Central memory CD4-positive, alpha-beta T cell (primary cell): ENCODE results near the gene GIPC1.
"Not testable (repeated sequence)": the region's sequence is repeated elsewhere in the genome, so short reads cannot be mapped to it uniquely, and the experiment has no call there.

Experiments used
- DNase-seq: peaks from one replicate; pipeline ENCODE4 v3.0.0; 2022

GIPC1 gene

DNA sequence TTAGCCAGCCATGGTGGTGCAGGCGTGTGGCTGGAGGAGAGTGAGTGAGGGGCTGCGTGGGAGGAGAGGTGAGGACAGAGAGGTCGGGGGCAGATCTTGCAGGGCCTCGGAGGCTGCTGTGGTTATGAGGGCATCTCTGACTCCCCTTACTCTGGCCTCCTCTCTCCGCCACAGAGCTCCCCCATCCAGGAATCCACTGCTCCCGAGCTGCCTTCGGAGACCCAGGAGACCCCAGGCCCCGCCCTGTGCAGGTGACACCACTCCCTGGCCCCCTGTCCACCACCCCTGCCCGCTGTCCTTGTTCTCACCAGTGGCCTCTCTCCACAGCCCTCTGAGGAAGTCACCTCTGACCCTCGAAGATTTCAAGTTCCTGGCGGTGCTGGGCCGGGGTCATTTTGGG, 28.5 kb downstream of the GIPC1 start:
- no peak for DNase-seq

DNA sequence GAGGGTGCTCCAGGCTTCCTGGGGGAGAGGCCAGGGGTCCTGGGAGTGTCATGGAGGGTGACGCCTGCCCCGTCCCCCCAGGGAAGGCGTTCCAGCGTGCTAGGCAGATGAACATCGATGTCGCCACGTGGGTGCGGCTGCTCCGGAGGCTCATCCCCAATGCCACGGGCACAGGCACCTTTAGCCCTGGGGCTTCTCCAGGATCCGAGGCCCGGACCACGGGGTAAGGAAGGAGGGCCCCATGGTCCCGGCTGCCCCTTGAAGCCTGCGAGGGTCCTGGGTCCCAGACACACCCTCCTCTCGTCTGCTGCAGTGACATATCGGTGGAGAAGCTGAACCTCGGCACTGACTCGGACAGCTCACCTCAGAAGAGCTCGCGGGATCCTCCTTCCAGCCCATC, 32.2 kb downstream of the GIPC1 start:
- no peak for DNase-seq

DNA sequence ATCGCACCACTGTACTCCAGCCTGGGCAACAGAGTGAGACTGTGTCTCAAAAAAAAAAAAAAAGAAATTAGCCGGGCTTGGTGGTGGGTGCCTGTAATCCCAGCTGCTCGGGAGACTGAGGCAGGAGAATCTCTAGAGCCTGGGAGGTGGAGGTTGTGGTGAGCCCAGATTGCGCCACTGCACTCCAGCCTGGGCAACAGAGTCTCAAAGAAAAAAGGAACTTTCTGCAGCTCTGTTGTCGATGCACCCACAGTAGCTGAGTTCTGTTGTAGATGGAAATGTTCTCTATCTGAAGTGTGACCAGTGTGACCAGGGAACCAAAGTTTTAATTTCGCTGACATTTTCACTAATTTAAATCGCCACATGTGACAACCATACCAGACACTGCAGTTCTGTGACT, 33.5 kb downstream of the GIPC1 start:
- not testable (repeated sequence) for DNase-seq

DNA sequence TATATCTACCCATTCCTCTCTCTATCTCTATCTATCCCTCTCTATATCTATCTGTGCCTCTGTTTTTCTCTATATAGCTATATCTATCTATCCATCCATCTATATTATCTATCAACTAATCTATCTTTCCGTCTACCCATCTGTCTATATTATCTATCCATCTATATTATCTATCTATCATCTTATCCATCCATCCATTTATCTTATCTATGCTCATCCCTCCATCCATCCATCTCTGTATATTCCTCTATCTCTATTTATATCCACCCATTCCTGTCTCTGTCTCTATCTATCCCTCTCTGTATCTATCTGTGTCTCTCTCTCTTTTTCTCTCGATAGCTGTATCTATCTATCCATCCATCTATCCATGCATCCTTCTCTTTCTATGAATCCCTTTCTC, 35.0 kb downstream of the GIPC1 start:
- no peak for DNase-seq

DNA sequence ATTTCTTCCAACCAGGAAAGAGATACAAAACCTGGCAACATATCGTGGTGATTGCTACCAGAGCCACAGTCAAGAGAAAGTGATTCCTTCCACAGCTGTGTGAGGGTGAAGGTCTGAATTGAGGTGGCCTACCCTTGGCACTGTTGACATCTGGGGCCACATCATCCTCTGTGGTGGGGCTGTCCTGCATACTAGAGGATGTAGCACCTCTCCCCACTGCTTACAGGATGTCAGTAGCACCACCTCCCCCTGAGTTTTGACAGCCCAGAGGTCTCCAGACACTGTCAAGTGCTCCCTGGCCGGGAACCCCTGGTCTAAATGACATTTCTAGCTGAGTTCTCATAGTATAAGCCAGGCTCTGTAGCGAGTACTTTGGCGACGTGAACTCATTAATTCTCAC, 36.2 kb downstream of the GIPC1 start:
- DNase-seq = no peak

DNA sequence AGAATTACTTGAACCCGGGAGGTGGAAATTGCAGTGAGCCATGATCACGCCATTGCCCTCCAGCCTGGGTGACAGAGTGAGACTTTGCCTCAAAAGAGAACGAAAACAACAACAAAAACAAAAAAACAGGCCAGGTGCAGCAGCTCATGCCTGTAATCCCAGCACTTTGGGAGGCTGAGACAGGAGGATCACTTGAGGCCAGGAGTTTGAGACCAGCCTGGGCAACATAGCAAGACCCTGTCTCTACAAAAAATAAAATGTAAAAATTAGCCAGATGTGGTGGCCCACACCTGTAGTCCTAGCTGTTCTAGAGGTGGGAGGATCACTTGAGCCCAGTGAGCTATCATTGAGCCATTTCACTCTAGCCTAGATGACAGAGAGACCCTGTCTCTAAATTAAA, 43.6 kb downstream of the GIPC1 start:
- not testable (repeated sequence) for DNase-seq

DNA sequence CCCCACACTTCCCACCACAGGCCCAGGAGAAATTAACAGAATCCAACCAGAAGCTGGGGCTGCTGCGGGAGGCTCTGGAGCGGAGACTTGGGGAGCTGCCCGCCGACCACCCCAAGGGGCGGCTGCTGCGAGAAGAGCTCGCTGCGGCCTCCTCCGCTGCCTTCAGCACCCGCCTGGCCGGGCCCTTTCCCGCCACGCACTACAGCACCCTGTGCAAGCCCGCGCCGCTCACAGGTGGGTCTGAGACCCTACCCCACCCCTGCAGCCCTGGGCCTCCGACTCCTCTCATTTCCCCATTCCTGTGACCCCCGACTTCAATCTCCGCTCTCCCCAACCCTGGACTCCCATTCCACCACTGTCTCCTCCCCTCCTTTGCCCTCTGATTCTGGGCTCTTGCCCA, 45.1 kb downstream of the GIPC1 start:
- DNase-seq = no peak

DNA sequence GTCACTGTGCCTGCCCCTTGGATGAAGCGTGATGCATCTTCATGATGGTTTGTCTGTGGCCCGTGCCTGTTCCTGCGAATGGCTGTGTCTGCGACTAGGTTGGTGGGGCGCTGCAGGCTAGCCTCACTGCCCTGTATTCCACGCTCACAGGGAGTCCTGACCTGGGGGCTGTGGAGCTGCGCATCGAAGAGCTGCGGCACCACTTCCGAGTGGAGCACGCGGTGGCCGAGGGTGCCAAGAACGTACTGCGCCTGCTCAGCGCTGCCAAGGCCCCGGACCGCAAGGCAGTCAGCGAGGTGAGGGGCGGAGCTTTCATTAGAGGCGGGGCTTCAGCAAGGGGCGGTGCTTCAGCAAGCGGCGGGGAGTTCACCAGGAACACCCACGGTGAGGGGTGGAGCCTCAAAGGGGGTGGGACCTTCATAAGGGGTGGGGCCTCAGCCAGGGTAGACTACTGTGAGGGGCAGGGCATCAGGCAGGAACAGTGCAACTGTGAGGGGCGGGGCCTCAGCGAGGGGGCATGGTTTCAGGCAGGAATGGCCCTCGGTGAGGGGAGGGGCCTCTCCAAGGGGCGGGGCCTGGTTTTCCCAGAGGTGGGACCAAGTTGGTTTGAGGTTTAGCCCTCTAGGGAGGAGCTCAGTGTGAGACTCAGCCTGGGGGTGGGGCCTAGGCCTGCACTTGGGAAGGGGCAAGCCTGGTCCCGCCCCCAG, 45.6 kb downstream of the GIPC1 start:
- DNase-seq = peak; percentile 49

DNA sequence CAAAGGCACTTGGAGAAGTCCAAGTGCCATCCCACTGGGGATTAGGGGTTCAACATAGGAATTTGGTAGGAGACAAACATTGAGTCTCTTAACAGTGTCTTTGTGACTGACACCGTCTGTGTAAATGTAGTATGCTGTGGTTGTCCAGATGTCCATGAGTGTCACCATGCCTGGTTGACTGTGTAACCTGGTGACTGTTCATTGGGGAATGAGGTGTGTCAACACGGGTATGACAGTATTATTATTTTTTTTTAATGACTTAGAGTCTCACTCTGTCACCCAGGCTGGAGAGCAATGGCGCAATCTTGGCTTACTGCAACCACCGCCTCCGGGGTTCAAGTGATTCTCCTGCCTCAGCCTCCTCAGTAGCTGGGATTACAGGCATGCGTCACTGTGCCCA, 46.6 kb downstream of the GIPC1 start:
- DNase-seq = no peak

DNA sequence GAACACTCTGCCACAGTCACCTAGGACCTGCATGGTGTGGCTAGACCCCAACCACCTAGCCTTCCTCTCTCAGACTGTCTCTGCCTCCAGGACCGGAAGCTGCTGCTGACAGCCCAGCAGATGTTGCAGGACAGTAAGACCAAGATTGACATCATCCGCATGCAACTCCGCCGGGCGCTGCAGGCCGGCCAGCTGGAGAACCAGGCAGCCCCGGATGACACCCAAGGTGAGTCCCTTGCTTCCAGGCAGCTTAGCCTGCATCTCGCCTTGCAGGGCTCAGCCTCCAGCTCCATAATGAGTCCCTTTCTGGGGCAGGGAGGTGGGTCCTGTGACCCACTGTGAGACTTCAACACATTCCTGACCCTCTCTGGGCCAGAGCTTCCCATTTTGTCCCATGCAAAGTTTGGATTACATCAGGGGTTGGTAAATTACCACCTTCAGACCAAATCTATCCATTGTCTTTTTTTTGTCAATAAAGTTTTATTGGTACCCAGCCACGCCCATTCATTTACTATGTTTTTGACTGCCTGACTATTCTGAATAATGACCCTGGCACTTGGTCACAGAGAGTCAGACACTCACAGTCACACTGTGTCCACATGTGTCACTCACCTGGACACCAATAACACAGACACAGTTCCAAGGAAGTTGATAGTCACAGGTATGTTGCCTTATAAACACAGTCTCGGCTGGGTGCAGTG, 49.4 kb downstream of the GIPC1 start:
- DNase-seq = no peak

DNA sequence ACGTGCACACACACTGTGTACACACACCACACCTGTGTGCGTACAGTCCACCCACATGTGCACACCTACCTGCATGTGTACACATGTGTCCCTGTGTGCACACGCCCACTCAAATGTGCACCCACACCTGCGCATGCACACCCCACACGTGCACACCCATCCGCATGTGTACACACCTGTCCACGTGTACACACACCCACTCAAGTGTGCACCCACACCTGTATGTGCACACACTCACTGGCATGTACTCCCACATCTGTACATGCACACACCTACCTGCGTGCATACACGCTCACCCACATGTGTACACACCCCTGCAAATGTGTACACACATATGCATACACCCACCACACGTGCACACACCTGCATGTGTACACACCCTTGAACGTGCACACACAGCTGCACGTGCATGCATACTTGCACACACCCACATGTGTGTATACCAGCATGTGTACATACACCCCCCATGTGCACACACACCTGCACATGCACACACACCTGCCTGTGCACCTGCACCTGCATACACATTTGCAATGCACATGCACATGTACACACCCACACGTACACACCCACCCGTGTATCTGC, 52.2 kb downstream of the GIPC1 start:
- no peak for DNase-seq

DNA sequence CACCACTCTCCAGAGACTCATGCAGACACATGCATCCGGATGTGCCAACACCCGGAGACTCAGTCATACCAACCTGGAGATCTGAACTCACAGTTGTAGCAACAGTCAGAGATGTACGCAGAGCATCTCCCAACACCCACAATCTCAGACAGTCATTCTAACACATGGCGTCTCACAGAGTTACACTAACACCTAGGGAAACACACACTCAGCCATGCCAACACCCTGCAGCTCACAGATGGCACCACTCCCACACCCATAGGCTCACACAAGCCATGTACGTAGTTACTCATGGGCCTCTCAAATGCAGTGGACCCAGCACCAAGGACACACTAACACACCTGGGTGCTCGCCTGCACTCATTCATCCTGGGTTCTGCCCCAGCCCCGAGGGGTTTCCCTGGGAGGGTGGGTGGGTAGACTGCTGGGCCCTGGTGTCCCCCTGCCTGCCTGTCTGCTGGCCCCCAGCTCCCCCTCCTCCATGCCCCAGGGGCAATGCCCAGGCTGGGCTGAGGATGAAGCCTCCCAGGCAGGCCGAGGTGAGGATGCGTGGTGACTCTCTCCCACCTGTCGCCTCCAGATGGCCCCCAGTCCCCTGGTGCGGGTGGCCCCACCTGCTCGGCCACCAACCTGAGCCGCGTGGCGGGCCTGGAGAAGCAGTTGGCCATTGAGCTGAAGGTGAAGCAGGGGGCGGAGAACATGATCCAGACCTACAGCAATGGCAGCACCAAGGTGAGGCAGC, 52.9 kb downstream of the GIPC1 start:
- DNase-seq = no peak

DNA sequence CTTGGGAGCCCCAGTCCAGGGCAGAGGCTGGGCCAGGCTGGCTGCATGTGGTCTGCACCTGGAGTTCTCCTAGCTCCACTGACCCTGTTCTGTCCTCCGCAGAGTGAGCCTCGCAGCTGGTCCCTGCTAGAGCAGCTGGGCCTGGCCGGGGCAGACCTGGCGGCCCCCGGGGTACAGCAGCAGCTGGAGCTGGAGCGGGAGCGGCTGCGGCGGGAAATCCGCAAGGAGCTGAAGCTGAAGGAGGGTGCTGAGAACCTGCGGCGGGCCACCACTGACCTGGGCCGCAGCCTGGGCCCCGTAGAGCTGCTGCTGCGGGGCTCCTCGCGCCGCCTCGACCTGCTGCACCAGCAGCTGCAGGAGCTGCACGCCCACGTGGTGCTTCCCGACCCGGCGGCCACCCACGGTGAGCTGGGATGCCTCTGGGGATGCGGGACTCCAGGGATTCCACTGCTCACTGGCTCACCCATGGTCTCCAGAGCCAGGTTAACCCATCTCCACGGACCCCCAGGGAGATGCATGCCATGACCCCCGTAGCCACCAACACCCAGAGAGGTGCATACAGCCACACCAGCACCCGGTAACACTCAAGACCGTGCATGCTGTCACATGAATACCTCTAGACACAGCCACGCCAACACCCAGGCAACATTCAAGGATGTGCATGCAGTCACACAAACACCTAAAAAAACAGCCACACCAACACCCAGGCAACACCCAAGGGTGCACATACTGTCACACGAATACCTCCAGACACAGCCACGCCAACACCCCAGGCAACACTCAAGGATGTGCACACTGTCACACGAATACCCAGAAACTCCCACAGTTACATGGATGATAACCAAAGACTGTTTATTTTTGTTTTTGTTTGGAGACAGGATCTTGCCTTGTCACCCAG, 54.6 kb downstream of the GIPC1 start:
- DNase-seq = no peak

DNA sequence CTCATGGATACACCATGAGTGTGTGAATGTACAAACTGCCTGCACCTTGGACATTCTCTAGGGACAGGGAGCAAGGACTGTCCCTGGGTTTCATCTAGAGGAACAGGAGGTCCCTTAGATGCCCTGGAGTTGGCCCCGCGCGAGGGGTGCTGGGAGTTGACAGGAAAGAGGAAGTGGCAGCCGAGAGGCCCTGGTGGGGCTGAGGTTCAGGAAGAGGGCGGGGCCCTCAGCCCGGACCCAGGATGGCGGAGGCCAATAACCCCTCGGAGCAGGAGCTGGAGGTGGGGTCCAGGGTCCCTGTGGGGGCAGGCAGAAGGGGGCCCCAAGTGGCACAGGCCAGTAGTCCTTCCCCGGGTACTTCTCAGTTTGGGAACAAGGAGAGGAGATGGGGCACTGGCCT, 55.9 kb downstream of the GIPC1 start:
- DNase-seq = peak; percentile 75

DNA sequence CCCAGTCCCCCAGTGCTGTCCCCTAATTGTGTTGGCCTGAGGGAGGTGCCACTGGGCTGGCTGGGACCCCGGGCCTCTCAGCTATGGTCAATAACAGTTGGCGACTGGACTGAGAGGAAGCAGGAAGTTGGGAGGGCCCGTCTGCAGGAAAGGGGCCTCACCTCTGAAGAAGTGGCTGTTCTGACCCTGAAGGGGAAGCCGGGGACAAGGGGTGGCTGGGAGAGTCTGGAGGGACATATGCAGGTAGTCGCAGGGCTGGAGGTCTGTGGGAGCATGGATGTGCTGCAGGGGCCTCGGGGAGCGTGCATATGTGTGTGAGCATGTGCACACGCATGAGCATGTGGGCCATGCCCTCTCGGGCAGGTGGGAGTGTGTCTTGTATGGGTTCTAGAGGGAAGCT, 56.9 kb downstream of the GIPC1 start:
- DNase-seq = no peak

DNA sequence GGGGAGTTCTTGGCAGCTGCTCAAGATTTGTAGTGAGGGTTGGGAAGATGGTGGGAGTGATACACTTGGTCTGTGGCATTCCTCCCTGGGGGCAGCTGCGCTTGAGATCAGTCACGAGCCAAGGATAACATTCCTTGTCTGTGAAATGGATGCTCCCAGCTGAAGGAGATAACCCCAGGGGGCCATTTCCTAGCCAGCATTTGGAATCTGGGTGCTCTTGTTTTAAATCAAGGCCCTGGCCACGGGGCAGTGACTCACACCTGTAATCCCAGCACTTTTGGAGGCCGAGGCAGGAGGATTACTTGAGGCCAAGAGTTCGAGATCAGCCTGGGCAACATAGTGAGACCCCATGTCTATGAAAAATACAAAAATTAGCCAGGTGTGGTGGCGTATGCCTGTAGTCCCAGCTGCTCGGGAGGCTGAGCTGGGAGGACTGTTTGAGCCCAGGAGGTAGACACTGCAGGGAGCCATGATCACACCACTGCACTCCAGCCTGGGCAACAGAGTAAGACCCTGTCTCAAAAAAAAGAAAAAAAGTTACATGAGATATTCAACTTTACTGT, 58.3 kb downstream of the GIPC1 start:
- no peak for DNase-seq

DNA sequence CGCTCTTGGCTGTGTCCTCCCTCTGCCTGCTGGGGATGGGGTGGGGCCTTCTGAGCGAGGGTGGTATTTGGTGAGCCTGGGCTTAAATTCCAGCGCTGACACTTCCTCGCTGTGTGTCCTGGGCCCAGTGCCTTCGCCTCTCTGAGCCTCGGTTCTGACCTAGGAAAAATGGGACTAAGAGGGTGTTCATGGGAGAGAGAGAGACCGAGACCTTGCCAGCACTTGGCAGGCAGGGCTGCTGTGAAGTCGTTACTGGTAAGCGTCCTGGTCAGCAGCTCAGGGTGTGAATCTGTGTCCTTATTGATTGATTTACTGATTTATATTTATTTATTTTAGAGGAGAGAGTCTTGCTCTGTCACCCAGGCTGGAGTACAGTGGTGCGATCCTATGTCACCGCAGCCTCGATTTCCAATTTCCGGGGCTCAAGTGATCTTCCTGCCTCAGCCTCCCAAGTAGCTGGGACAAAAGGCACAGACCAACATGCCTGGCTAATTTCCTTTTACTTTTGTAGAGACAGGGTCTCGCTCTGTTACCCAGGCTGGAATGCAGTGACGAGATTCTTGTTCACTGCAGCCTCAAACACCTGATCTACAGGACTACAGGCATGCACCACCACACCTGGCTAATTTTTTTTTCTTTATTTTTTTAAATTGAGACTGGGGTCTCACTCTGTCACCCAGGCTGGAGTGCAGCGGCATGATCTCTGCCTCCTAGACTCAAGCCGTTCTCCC, 60.4 kb downstream of the GIPC1 start:
- DNase-seq = no peak

DNA sequence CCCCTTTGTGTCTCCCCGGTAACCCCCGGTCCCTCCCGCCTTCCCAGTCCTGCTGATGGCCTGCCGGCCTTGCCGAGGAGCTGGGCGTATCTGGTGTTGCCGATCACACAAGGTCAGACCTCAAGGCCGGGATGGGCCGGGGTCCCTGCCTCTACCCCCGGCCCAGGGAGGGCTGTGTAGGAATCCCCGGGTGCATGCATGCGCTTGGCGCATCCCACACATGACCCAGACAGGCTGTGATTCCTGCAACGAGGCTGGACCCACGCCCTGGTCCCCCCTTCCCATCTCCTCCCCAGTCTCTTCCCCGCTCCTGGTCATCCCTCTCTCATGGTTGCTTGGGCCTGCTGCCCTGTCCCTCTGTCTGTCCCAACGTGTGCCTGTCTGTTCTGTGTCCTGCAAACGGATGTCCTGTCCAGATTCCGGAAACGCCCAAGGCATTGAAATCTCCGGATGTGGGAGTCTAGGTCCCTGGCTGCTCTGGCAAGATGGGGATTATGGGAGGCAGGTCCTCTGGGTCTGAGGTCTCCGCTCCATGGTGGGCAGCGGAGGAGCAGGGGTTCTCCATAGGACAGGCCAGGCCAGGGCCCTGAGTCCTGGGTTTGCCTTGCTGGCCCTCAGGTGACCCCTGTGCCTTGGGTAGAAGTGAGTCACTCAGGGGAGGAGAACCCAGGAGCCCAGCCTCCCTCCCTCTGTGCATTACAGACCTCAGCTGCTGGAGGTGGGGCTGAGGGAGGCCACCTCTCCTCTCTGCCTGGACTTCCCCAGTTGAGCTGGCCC, 61.2 kb downstream of the GIPC1 start:
- no peak for DNase-seq

DNA sequence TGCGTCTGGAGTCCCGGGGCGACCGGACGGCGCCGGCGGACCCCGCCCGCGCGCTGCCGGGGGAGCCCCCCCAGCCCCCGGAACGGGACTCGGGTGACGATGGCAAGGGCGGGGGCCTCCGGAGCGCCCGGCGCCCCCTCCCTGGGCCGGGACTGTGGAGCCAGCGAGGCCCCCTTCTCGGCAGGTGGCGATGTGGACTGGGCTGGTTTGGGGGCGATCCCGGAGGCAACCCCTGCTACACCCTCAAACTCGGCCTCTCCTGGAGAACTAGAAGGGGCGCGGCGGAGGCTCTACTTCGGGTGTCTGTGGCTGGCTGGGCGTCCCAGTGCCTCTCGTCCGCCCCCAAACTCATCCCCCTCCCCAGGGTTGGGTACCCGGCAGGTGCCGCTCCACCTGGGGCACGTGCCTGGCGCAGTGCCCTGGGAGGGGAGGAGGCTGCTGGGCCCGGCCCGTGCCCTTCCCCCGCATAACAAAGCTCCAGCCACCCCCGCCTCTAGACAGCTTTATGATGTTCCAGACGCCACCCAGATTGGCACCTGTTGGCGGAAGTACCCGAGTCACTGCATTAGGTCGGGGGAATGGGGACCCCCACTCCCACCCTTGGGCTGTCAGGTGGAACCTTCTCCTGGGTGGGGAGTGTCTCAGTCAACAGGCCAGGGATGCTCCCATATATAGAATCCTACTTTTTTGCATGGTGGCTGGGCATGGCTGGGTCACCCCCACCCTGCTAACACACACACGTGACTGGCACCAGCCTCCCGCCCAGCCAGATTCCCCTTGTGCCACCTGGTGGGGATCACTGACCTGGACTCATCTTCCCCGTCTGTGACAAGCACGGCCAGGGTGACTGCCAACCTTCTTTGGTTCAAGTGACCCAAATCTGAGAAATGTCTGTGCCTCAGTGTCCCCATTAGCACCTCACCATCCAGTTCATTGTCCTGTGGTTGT, 62.1 kb downstream of the GIPC1 start:
- DNase-seq = peak; percentile 54
